GM12865 (cell line): ENCODE results near the gene NDST3.

Experiments
- DNase-seq: peaks from one replicate; pipeline ENCODE4 v3.0.0; 2010; ENCODE audit warnings: low read depth
- H3K4me3 ChIP-seq: 2 replicates; pipeline ENCODE4 v1.5.1; 2011; ENCODE audit warnings: mild to moderate bottlenecking, low read depth, low read length, control low read depth
- CTCF ChIP-seq: IDR thresholded peaks from 2 replicates; pipeline ENCODE4 v1.5.1; 2011; ENCODE audit warnings: low read length, control low read depth, low read depth, inconsistent platforms; ENCODE audit not compliant: insufficient read depth; ENCODE audit errors: missing control alignments

NDST3 gene

GRCh38 chr4:118226311-118227010 is 192.2 kb downstream of the NDST3 start:
- H3K4me3 ChIP-seq: no peak overlapping the region
- DNase-seq: no peak
- no peak for TF ChIP-seq CTCF

- TF ChIP-seq CTCF: no peak
- no peak for DNase-seq
Measured at GRCh38 chr4:118235566-118236120, 201.4 kb downstream of the NDST3 start.

GRCh38 chr4:118237531-118237930 is 203.2 kb downstream of the NDST3 start:
- TF ChIP-seq CTCF: no peak
- no peak for DNase-seq
- H3K4me3 ChIP-seq: no peak overlapping the region

More at GRCh38 chr4:118235566-118236120, 201.4 kb downstream of the NDST3 start:
- H3K4me3 ChIP-seq: no peak overlapping the region

- no peak for DNase-seq
- H3K4me3 ChIP-seq: no peak overlapping the region
- no peak for TF ChIP-seq CTCF
Measured at GRCh38 chr4:118249890-118250289, 215.6 kb downstream of the NDST3 start.

GRCh38 chr4:118254368-118254767 is 220.1 kb downstream of the NDST3 start:
- no peak for TF ChIP-seq CTCF
- no peak for DNase-seq

GRCh38 chr4:118259111-118259510 is 224.8 kb downstream of the NDST3 start:
- TF ChIP-seq CTCF: no peak
- DNase-seq: no peak
- H3K4me3 ChIP-seq: no peak overlapping the region

More at GRCh38 chr4:118254368-118254767, 220.1 kb downstream of the NDST3 start:
- H3K4me3 ChIP-seq: no peak overlapping the region
